HFFc6 (cell line): Measurements from ENCODE around the gene WWP2. TPM values are rescaled to one million over a fixed set of nuclear protein-coding genes. Genes with fewer than 3 reads are reported as not detected.
"Not testable (repeated sequence)": the region's sequence is repeated elsewhere in the genome, so short reads cannot be mapped to it uniquely, and the experiment has no call there.

Source experiments
- DNase-seq: peaks from one replicate; pipeline ENCODE4 v3.0.0-alpha.2; 2018
- H3K27ac Mint-ChIP-seq: 2 replicates; pipeline ENCODE4 v1.8.0; 2020; ENCODE audit warnings: mild to moderate bottlenecking, mixed read lengths
- H3K27me3 Mint-ChIP-seq: 2 replicates; pipeline ENCODE4 v1.8.0; 2021; ENCODE audit warnings: mild to moderate bottlenecking, moderate library complexity, mixed read lengths; ENCODE audit not compliant: insufficient read depth
- H3K36me3 Mint-ChIP-seq: 2 replicates; pipeline ENCODE4 v1.8.0; 2021; ENCODE audit warnings: low read depth, mixed read lengths
- H3K4me1 Mint-ChIP-seq: 2 replicates; pipeline ENCODE4 v1.8.0; 2020; ENCODE audit warnings: low read depth, mixed read lengths
- H3K4me3 Mint-ChIP-seq: 2 replicates; pipeline ENCODE4 v1.8.0; 2020; ENCODE audit warnings: mild to moderate bottlenecking, moderate library complexity, mixed read lengths
- H3K9me3 Mint-ChIP-seq: 2 replicates; pipeline ENCODE4 v1.8.0; 2020; ENCODE audit warnings: mild to moderate bottlenecking, mixed read lengths
- total RNA-seq, 6 experiments: library from RNA; stranded (reverse); fragmentation: NEBNext Ultra II Directional; extraction: Animal tissue kit (Norgen Biotek cat#: 25700); gene quantifications; 2 replicates in 1 of 6; 3 replicates in 5 of 6; pipeline ENCODE4 v1.2.3, GENCODE V29; 2021
- TF ChIP-seq, protein P1 (sequence below): fragments of 200-600 bp; sonication (generic); IDR thresholded peaks from 2 replicates; pipeline ENCODE4 v1.5.0; 2021; ENCODE audit warnings: antibody characterized with exemption, mild to moderate bottlenecking

WWP2 gene
- total RNA-seq, 6 experiments from 2014 or later, result 24.6 to 33.9 (median 30.5) TPM

GRCh38 chr16:69727916-69728270 is 34.2 kb upstream of the WWP2 start:
- Mint-ChIP-seq H3K4me1 (peaks cover 48% of the 10 kb centered on the region), H3K9me3 (peaks cover 35% of the 10 kb centered on the region), H3K27ac (peak overlapping the region; percentile 100), H3K27me3 (peaks cover 49% of the 10 kb centered on the region), H3K4me3 (peak overlapping the region; percentile 52; the same call in 1 of the 2 replicates), H3K36me3 (peaks cover 40% of the 10 kb centered on the region)
- no peak for DNase-seq
- TF ChIP-seq, protein P1, sequence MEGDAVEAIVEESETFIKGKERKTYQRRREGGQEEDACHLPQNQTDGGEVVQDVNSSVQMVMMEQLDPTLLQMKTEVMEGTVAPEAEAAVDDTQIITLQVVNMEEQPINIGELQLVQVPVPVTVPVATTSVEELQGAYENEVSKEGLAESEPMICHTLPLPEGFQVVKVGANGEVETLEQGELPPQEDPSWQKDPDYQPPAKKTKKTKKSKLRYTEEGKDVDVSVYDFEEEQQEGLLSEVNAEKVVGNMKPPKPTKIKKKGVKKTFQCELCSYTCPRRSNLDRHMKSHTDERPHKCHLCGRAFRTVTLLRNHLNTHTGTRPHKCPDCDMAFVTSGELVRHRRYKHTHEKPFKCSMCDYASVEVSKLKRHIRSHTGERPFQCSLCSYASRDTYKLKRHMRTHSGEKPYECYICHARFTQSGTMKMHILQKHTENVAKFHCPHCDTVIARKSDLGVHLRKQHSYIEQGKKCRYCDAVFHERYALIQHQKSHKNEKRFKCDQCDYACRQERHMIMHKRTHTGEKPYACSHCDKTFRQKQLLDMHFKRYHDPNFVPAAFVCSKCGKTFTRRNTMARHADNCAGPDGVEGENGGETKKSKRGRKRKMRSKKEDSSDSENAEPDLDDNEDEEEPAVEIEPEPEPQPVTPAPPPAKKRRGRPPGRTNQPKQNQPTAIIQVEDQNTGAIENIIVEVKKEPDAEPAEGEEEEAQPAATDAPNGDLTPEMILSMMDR, result no peak

- DNase-seq, H3K4me3 Mint-ChIP-seq: not testable (repeated sequence)
- H3K27ac Mint-ChIP-seq, result peak overlapping the region; percentile 53; the same call in 1 of the 2 replicates
- peaks cover 37% of the 10 kb centered on the region for H3K4me1 Mint-ChIP-seq
- peaks cover 29% of the 10 kb centered on the region for H3K36me3 Mint-ChIP-seq
- peaks cover 44% of the 10 kb centered on the region for H3K27me3 Mint-ChIP-seq
- peaks cover 31% of the 10 kb centered on the region for H3K9me3 Mint-ChIP-seq
Measured at GRCh38 chr16:69729030-69729429, 33.1 kb upstream of the WWP2 start.

DNA sequence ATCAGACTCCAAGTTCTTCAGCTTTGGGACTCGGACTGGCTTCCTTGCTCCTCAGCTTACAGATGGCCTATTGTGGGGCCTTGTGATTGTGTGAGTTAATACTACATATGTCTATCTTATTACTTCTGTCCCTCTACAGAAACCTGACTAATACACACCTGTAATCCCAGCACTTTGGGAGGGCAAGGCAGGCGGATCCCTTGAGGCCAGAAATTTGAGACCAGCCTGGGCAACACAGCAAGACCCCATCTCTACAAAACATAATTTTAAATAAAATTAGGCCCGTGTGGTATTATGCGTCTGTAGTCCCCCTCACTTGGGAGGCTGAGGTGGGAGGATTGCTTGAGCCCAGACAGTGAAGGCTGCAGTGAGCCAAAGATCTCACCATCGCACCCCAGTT is 30.9 kb upstream of the WWP2 start:
- H3K4me3 Mint-ChIP-seq, H3K27ac Mint-ChIP-seq, DNase-seq: not testable (repeated sequence)
- Mint-ChIP-seq H3K27me3 (peaks cover 31% of the 10 kb centered on the region), H3K9me3 (peaks cover 14% of the 10 kb centered on the region), H3K36me3 (peaks cover 10% of the 10 kb centered on the region), H3K4me1 (peaks cover 18% of the 10 kb centered on the region)

DNA sequence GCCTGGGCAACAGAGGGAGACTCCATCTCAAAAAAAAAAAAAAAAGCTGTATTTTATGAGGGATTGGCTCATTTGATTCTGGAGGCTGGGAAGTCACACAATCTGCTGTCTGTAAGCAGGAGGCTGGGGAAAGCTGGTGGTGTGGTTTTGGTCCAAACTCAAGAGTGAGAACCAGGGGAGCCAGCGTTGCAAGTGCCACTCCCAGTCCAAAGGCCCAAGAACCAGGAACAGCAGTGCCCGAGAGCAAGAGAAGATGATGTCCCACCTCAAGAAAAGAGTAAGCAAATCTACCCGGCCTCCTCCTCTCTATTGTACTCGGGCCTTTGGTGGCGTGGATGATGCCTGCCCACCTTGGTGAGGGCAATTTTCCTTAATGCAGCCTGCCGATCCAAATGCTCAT is 30.0 kb upstream of the WWP2 start:
- no peak overlapping the region for H3K4me3 Mint-ChIP-seq

GRCh38 chr16:69741519-69741918 is 20.6 kb upstream of the WWP2 start:
- peaks cover 40% of the 10 kb centered on the region for H3K36me3 Mint-ChIP-seq

More for the DNA sequence above, 30.0 kb upstream of the WWP2 start:
- Mint-ChIP-seq H3K27ac (no peak overlapping the region), H3K27me3 (peaks cover 25% of the 10 kb centered on the region), H3K9me3 (peaks cover 6% of the 10 kb centered on the region), H3K36me3 (peaks cover 6% of the 10 kb centered on the region), H3K4me1 (peaks cover 10% of the 10 kb centered on the region)
- TF ChIP-seq, protein P1, result no peak
- DNase-seq, result no peak

GRCh38 chr16:69741951-69742904 is 19.9 kb upstream of the WWP2 start:
- peaks cover 42% of the 10 kb centered on the region for H3K36me3 Mint-ChIP-seq

More at GRCh38 chr16:69741519-69741918, 20.6 kb upstream of the WWP2 start:
- Mint-ChIP-seq H3K4me1 (peaks cover 18% of the 10 kb centered on the region), H3K27ac (peak overlapping the region; percentile 43; the same call in 1 of the 2 replicates), H3K4me3 (no peak overlapping the region; the same call in 1 of the 2 replicates), H3K9me3 (no peaks in the 10 kb centered on the region), H3K27me3 (peaks cover 10% of the 10 kb centered on the region)
- TF ChIP-seq, protein P1, result no peak
- DNase-seq, result peak; percentile 39

More at GRCh38 chr16:69741951-69742904, 19.9 kb upstream of the WWP2 start:
- Mint-ChIP-seq H3K27ac (peak overlapping the region; percentile 43), H3K9me3 (no peaks in the 10 kb centered on the region), H3K4me3 (peak overlapping the region; percentile 34; the same call in 1 of the 2 replicates), H3K27me3 (peaks cover 8% of the 10 kb centered on the region), H3K4me1 (peaks cover 18% of the 10 kb centered on the region)
- TF ChIP-seq, protein P1, result no peak
- DNase-seq, result peak; percentile 33
